OCI-LY1 (cell line): ENCODE measurements around the gene MRC2.

ENCODE experiments used
- CTCF ChIP-seq: fragments of 200-600 bp; sonication (generic), shearing (Covaris generic); IDR thresholded peaks from 2 replicates; pipeline ENCODE4 v1.5.1; 2017; ENCODE audit warnings: mild to moderate bottlenecking, antibody characterized with exemption, low read length, moderate library complexity, mixed read lengths
- EZH2 ChIP-seq: fragments of 200-600 bp; sonication (generic), shearing (Covaris generic); IDR thresholded peaks from 2 replicates; pipeline ENCODE4 v1.8.0; 2017; ENCODE audit warnings: borderline replicate concordance, mixed run types, mild to moderate bottlenecking, antibody characterized with exemption, low read length, moderate library complexity, mixed read lengths

- TF ChIP-seq CTCF: no peak
- TF ChIP-seq EZH2: no peak
Observed at GRCh38 chr17:62684179-62684578, 56.7 kb downstream of the MRC2 start.
